HFFc6 (cell line): Measurements from ENCODE around the gene VPREB3. TPM values are rescaled to one million over a fixed set of nuclear protein-coding genes. Genes with fewer than 3 reads are reported as not detected.

Experiments used
- DNase-seq: peaks from one replicate; pipeline ENCODE4 v3.0.0-alpha.2; 2018
- H3K27ac Mint-ChIP-seq: 2 replicates; pipeline ENCODE4 v1.8.0; 2020; ENCODE audit warnings: mild to moderate bottlenecking, mixed read lengths
- H3K27me3 Mint-ChIP-seq: 2 replicates; pipeline ENCODE4 v1.8.0; 2021; ENCODE audit warnings: mild to moderate bottlenecking, moderate library complexity, mixed read lengths; ENCODE audit not compliant: insufficient read depth
- H3K36me3 Mint-ChIP-seq: 2 replicates; pipeline ENCODE4 v1.8.0; 2021; ENCODE audit warnings: low read depth, mixed read lengths
- H3K4me1 Mint-ChIP-seq: 2 replicates; pipeline ENCODE4 v1.8.0; 2020; ENCODE audit warnings: low read depth, mixed read lengths
- H3K4me3 Mint-ChIP-seq: 2 replicates; pipeline ENCODE4 v1.8.0; 2020; ENCODE audit warnings: mild to moderate bottlenecking, moderate library complexity, mixed read lengths
- H3K9me3 Mint-ChIP-seq: 2 replicates; pipeline ENCODE4 v1.8.0; 2020; ENCODE audit warnings: mild to moderate bottlenecking, mixed read lengths
- CTCF ChIP-seq: fragments of 200-600 bp; sonication (generic); IDR thresholded peaks from 2 replicates; pipeline ENCODE4 v1.5.0; 2021; ENCODE audit warnings: antibody characterized with exemption, mild to moderate bottlenecking
- total RNA-seq, 6 experiments: library from RNA; stranded (reverse); fragmentation: NEBNext Ultra II Directional; extraction: Animal tissue kit (Norgen Biotek cat#: 25700); gene quantifications; 2 replicates in 1 of 6; 3 replicates in 5 of 6; pipeline ENCODE4 v1.2.3, GENCODE V29; 2021

The VPREB3 gene
- total RNA-seq, 6 experiments from 2014 or later, result 0.33 to 0.57 TPM; not detected in 4

GRCh38 chr22:23750714-23751440, 3.3 kb downstream of the VPREB3 start, which contains the start of gene ZNF70:
TSS of gene ZNF70 (minus strand) at chr22:23751112. CDS start at chr22:23745140, 5,972 bp downstream.
- TF ChIP-seq CTCF, result peak; percentile 58
- no peaks in the 10 kb centered on the region for H3K36me3 Mint-ChIP-seq
- no peaks in the 10 kb centered on the region for H3K9me3 Mint-ChIP-seq
- peak within 1 kb of the TSS; percentile 93 for H3K4me3 Mint-ChIP-seq
- peak within 1 kb of the TSS; percentile 76 for H3K27ac Mint-ChIP-seq
- peaks cover 13% of the 10 kb centered on the region for H3K4me1 Mint-ChIP-seq
- peak; percentile 37 for DNase-seq
- peaks cover 2% of the 10 kb centered on the region for H3K27me3 Mint-ChIP-seq

- H3K36me3 Mint-ChIP-seq, result peaks cover under 1% of the 10 kb centered on the region; the same call in 1 of the 2 replicates
- H3K27me3 Mint-ChIP-seq, result peaks cover 2% of the 10 kb centered on the region
- peak overlapping the region; percentile 76 for H3K27ac Mint-ChIP-seq
- DNase-seq, result no peak
- no peaks in the 10 kb centered on the region for H3K9me3 Mint-ChIP-seq
- H3K4me1 Mint-ChIP-seq, result peaks cover 13% of the 10 kb centered on the region
- no peak for TF ChIP-seq CTCF
- peak overlapping the region; percentile 93 for H3K4me3 Mint-ChIP-seq
Measured at GRCh38 chr22:23750367-23750713, 3.9 kb downstream of the VPREB3 start.

GRCh38 chr22:23749841-23750301, 4.4 kb downstream of the VPREB3 start:
- peaks cover 13% of the 10 kb centered on the region for H3K4me1 Mint-ChIP-seq
- H3K4me3 Mint-ChIP-seq, result peak overlapping the region; percentile 93
- no peak for TF ChIP-seq CTCF
- no peaks in the 10 kb centered on the region for H3K9me3 Mint-ChIP-seq
- H3K27me3 Mint-ChIP-seq, result peaks cover 2% of the 10 kb centered on the region
- H3K36me3 Mint-ChIP-seq, result peaks cover 5% of the 10 kb centered on the region
- no peak for DNase-seq
- no peak overlapping the region for H3K27ac Mint-ChIP-seq

GRCh38 chr22:23745791-23746190, 8.4 kb downstream of the VPREB3 start:
- no peak for TF ChIP-seq CTCF
- Mint-ChIP-seq H3K4me3 (no peak overlapping the region), H3K27ac (no peak overlapping the region), H3K27me3 (no peaks in the 10 kb centered on the region), H3K36me3 (peaks cover 17% of the 10 kb centered on the region), H3K4me1 (peaks cover 18% of the 10 kb centered on the region), H3K9me3 (no peaks in the 10 kb centered on the region)
- DNase-seq, result no peak

- Mint-ChIP-seq H3K4me1 (peaks cover 7% of the 10 kb centered on the region), H3K27me3 (no peaks in the 10 kb centered on the region), H3K36me3 (peaks cover 17% of the 10 kb centered on the region), H3K27ac (no peak overlapping the region), H3K4me3 (no peak overlapping the region), H3K9me3 (no peaks in the 10 kb centered on the region)
- no peak for DNase-seq
- no peak for TF ChIP-seq CTCF
Measured at GRCh38 chr22:23744485-23744884, 9.7 kb downstream of the VPREB3 start.
